NCI-H82 treated with DMSO at 0.1 percent for 48 hours (cell line): ENCODE data around the gene ADCY5.
"Not testable (repeated sequence)": the region's sequence is repeated elsewhere in the genome, so short reads cannot be mapped to it uniquely, and the experiment has no call there.

Experiments used
- DNase-seq: peaks from one replicate; lab custom pipeline; 2025; ENCODE audit not compliant: unreplicated experiment; lab: John Stamatoyannopoulos, UW

ADCY5 gene

GRCh38 chr3:123448536-123449101, at the start of gene ADCY5:
Gene ADCY5, minus strand, starts transcription at chr3:123449090. Its CDS starts 545 bp downstream, at chr3:123448545.
- no peak for DNase-seq

GRCh38 chr3:123493912-123494311, 45.0 kb upstream of the ADCY5 start:
- no peak for DNase-seq

DNA sequence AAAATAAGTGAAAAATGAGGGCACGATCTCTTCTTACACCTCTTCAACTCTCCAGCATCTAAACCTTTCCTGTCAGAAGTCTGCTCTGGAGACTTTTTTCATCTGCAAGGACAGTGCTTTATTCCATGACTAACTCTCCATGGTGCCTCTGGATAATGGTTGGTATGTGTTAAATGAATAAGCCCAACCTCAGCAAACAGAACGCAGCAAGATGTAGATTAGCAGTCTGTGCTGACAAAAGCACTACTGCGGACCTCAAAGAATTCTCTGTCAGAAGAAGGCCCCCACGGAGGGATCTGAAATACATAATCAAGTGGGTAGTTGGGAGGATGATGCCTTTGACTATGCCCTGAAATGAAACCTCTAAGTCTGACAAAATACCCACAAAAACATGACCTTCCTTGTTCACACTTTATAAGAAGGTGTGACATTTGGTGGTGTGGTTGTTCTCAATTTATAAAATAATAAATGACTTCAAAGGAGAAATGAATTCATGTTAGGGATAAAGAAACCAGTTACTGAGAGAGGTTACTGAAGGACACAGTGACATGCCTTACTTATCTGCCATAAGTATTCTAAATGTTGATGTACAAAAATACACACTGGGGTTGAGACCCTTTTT, 43.2 kb upstream of the ADCY5 start:
- DNase-seq, result no peak

- peak; percentile 6 for DNase-seq
Observed at GRCh38 chr3:123489400-123490004, 40.6 kb upstream of the ADCY5 start.

GRCh38 chr3:123488645-123489347, 39.9 kb upstream of the ADCY5 start:
- no peak for DNase-seq

GRCh38 chr3:123487063-123487462, 38.2 kb upstream of the ADCY5 start:
- not testable (repeated sequence) for DNase-seq

- DNase-seq, result no peak
Observed at GRCh38 chr3:123486460-123486859, 37.6 kb upstream of the ADCY5 start.

- no peak for DNase-seq
Observed at GRCh38 chr3:123485551-123485950, 36.7 kb upstream of the ADCY5 start.

DNA sequence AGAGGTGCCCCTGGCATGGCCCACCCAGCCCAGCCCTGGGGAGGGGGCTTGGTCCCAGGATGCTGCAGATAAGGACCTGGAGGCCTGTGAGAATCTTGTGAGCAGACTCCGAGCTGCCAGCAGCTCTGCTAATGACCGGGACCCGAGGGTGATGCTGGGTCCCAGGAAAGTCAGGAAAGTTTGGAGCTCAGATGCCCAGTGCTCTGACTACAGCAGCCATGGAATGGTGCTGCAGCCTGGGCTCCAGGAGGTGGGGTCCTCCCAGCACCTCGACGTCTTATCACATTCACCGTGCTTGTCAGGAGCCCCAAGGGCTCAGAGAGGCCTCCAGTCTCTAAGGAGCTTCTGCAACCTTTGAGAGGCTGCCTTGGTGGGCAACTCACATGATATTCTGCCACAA, 34.3 kb upstream of the ADCY5 start:
- no peak for DNase-seq

DNA sequence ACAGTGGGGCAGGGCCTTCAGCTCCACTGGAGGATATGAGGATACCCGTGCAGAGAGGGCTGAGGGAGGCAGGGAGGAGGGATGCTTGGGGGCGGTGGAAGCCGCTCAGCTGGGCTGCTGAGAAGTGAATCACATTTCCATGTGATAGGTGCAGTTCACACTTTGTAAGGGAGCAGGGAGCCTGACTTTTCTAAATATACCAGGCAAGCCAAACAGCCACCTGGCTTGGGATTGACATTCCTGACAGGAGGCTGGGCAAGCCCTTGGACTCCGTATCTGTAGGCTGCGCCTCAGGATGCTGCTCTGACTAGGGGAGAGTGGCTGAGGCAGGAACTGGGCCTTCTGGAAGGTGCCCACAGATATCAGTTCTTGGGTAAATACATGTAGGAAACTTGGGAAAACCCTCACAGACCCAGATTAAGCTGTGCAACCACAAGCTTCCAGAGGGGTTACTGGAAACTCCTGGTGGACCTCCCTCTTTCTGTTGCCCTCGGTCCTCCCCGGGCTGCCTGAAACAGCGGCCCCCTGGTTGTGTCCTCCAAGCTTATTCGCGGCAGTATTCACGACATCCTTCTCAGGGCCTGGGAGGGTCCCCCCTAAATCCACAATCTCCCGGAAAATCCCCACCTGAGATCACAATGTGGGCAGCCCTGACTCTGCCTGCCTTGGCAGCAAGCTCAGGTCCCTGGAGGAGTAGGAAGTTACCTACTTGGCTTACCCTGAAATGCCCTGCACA, 33.0 kb upstream of the ADCY5 start:
- DNase-seq, result no peak

GRCh38 chr3:123481071-123481470, 32.2 kb upstream of the ADCY5 start:
- DNase-seq, result no peak

DNA sequence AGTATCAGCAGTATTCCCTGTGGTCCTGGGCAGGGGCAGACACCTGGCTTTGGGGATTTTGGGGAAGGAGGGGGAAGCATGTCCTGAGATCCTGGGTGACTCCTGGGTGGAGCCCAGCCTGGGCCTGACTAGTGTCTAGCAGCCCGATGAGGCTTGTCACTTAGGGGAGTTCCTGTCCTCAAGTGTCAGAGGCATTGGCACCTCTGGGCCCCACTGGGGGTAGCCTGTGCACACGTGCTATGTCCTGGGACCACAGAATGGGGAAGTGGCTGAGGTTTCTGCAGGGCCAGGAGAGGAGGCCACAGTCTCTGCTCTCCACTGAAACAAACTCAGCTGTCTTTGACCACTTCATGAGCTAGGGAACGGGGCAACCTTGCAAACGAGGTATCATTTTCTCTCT, 31.5 kb upstream of the ADCY5 start:
- DNase-seq, result no peak

DNA sequence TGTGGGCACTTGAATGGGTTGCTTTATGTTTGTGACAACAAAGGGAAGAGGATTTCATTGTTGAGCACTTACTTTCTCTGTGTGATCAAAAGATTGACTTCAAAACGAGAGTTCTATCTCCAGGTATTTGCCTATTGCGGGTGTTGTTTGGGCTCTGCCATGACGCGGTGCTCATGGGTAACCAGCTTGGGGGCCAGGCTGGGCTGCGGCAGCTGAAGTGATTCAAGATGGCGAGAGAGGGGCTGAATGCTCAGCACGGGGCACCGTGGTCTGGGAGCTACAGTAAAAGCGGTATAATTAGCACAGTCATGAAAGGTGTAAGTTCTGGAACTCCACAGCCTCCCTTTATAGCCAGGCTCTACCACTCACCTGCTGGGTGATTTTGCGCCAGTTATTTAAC, 31.0 kb upstream of the ADCY5 start:
- DNase-seq, result no peak

GRCh38 chr3:123478314-123478713, 29.4 kb upstream of the ADCY5 start:
- DNase-seq, result no peak

DNA sequence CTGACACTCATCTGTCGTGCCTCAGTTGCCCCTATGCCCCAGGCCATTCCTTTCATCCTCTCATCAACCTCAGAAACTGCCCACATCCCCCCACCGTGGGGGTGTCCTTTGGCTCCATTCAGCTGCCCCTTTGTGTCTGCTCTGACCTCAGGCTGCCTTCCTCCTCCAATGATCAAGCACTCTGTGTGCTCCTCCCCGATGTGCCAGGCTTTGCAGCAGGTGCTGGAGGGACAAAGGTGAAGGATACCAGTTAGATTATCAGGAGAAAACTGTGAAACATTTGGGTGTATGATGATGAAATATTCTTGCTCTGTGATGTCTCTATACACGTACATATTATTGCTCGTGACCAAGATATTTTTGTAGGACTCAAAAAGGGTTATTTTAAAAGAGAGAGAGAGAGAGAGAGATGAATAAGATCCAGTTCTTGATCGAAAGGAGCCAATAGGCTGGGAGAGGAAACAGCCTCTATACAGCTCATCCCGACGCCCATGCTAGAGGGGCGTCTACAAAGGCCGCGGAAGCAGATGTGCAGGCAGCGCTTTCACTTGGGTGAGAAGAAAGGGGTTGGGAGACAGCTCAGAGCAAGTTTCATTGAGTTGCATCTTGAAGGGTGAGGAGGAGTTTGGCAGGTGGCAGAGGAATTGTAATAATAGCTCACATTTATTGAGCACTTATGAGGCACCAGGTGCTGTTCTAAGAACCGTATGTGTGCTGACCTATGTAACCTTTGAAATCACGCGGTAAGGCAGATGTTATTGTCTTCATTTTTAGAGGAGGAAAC, 28.3 kb upstream of the ADCY5 start:
- DNase-seq, result no peak

GRCh38 chr3:123475786-123476185, 26.9 kb upstream of the ADCY5 start:
- no peak for DNase-seq

GRCh38 chr3:123471106-123471505, 22.2 kb upstream of the ADCY5 start:
- no peak for DNase-seq

- no peak for DNase-seq
Observed at GRCh38 chr3:123469323-123469995, 20.6 kb upstream of the ADCY5 start.

- DNase-seq, result no peak
Observed at GRCh38 chr3:123467046-123467445, 18.2 kb upstream of the ADCY5 start.

GRCh38 chr3:123464211-123464610, 15.3 kb upstream of the ADCY5 start:
- no peak for DNase-seq
